Testis (tissue), 5 donors: ENCODE measurements around the gene PHRF1. TPM values are rescaled to one million over a fixed set of nuclear protein-coding genes. Genes with fewer than 3 reads are reported as not detected.
A peak's percentile ranks its signal among the peaks of the same experiment; 100 is the strongest.

ENCODE experiments used
- DNase-seq: peaks from one replicate; pipeline ENCODE4 v3.0.0-alpha.2; 2019
- H3K27ac ChIP-seq, 2 donors: fragments of 200-600 bp; sonication (generic); one replicate each; pipeline ENCODE4 v1.5.1; 2019
- H3K27me3 ChIP-seq: fragments of 200-600 bp; sonication (generic); one replicate; pipeline ENCODE4 v1.5.1; 2019
- H3K36me3 ChIP-seq: fragments of 200-600 bp; sonication (generic); one replicate; pipeline ENCODE4 v1.5.1; 2017; ENCODE audit warnings: low read depth; ENCODE audit errors: missing control alignments
- H3K4me1 ChIP-seq: fragments of 200-600 bp; sonication (generic); one replicate; pipeline ENCODE4 v1.5.1; 2019
- H3K4me3 ChIP-seq, 2 donors: fragments of 200-600 bp; sonication (generic); one replicate each; pipeline ENCODE4 v1.5.1; 2017 to 2019
- H3K9me3 ChIP-seq: fragments of 200-600 bp; sonication (generic); one replicate; pipeline ENCODE4 v1.5.1; 2017
- POLR2A ChIP-seq: fragments of 450-650 bp; IDR thresholded peaks from one replicate; pipeline ENCODE4 v1.6.1; 2017; ENCODE audit warnings: antibody characterized with exemption, mild to moderate bottlenecking, moderate library complexity
- WGBS, 2 donors: methylation state at CpG; one replicate each; pipeline ENCODE4 v1.1.5; 2018; 5-methylcytosine and 5-hydroxymethylcytosine counted together
- intact Hi-C: fragments of 100-400 bp; cut with DNase I; formaldehyde crosslinking; loops from one replicate; pipeline ENCODE4 v1.15.1; 2023; ENCODE audit warnings: low total_unique reads
- long read RNA-seq, 2 donors: transcript quantifications; one replicate each; lab custom pipeline, GENCODE V29; 2026
- polyA plus RNA-seq: library from polyadenylated mRNA; stranded (reverse); fragments of 350-450 nt; fragmentation: Illumina TruSeq; extraction: RNeasy Lipid Tissue Mini Kit (QIAGEN cat#74804); gene quantifications from one replicate; pipeline ENCODE4 v1.2.3, GENCODE V29; 2014; ENCODE audit warnings: low read depth, low replicate concordance; ENCODE audit not compliant: insufficient read depth
- total RNA-seq, 2 donors: library from RNA; depleted of rRNA; stranded (reverse); fragments of >200 nt; gene quantifications; one replicate each; pipeline ENCODE4 v1.2.3, GENCODE V29; 2016
- TF ChIP-seq, protein P1 (sequence below), 3 experiments: fragments of 450-650 bp in 2 of 3; fragments of 200-600 bp in 1 of 3; sonication (generic) in 1 of 3; IDR thresholded peaks; one replicate each; pipeline ENCODE4 v1.5.1; 2016 to 2019; ENCODE audit warnings: antibody characterized with exemption in 3 of 3, mild to moderate bottlenecking in 2 of 3, moderate library complexity in 1 of 3

Gene PHRF1, protein sequence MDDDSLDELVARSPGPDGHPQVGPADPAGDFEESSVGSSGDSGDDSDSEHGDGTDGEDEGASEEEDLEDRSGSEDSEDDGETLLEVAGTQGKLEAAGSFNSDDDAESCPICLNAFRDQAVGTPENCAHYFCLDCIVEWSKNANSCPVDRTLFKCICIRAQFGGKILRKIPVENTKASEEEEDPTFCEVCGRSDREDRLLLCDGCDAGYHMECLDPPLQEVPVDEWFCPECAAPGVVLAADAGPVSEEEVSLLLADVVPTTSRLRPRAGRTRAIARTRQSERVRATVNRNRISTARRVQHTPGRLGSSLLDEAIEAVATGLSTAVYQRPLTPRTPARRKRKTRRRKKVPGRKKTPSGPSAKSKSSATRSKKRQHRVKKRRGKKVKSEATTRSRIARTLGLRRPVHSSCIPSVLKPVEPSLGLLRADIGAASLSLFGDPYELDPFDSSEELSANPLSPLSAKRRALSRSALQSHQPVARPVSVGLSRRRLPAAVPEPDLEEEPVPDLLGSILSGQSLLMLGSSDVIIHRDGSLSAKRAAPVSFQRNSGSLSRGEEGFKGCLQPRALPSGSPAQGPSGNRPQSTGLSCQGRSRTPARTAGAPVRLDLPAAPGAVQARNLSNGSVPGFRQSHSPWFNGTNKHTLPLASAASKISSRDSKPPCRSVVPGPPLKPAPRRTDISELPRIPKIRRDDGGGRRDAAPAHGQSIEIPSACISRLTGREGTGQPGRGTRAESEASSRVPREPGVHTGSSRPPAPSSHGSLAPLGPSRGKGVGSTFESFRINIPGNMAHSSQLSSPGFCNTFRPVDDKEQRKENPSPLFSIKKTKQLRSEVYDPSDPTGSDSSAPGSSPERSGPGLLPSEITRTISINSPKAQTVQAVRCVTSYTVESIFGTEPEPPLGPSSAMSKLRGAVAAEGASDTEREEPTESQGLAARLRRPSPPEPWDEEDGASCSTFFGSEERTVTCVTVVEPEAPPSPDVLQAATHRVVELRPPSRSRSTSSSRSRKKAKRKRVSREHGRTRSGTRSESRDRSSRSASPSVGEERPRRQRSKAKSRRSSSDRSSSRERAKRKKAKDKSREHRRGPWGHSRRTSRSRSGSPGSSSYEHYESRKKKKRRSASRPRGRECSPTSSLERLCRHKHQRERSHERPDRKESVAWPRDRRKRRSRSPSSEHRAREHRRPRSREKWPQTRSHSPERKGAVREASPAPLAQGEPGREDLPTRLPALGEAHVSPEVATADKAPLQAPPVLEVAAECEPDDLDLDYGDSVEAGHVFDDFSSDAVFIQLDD (N-terminal part only)
- total RNA-seq, result 10 to 100 TPM; 62.9 to 74.4 TPM
- 30.2 TPM for polyA plus RNA-seq
- long read RNA-seq, donor 1, result 0 reads
- long read RNA-seq, donor 2, partial matches to known transcripts, result 5 of 5 reads
- long read RNA-seq, donor 2, other reads (novel, unspliced or antisense), result 0 of 5 reads

DNA sequence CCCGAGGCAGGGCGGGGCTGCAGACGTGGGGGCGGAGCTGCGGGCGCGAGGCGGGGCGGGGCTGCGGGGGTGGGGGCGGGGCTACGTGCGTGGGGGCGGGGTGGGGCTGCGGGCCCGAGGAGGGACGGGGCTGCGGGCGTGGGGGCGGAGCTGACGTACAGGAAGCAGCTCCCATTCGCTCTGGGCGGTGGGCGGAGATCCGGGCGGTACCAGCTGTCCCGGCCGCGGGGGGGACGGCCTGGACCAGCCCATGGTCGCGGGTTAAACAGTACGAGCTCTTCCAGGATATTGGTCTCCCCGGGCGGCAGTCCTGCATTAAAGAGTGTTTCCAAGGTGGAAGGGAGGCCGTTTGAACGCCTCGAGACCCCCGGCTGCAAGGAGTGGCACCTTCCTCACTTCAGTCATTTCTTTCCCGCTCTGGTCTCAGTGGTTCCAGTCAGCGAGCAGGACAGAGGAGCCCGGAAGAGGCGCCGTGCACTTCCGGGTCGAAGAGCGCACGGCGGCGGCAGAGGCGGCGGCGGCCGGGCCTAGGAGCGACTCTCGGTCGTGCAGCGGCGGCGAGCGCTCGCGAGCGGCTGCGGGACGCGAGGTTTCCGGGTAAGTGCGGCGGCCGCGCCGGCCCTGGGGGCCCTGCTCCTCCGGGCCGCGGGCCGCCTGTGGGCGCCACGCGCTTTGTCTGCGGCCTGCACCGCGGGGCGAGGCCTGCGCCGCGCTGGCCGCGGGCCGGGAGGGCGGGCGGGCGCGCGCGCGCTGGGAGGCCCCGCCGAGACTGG, at the start of gene PHRF1:
Gene PHRF1 (plus strand): TSS at position 475 of the 773 bp plus-strand sequence. CDS start 5,043 bp downstream, outside the sequence.
- Histone ChIP-seq H3K4me1 (peaks cover 51% of the 10 kb centered on the region), H3K36me3 (no peaks in the 10 kb centered on the region), H3K27me3 (no peaks in the 10 kb centered on the region), H3K27ac (peak within 1 kb of the TSS; percentile 92 to 97), H3K9me3 (no peaks in the 10 kb centered on the region), H3K4me3 (peak within 1 kb of the TSS; percentile 80 to 86)
- intact Hi-C loops, result no loop called here
- peak; percentile 96 for DNase-seq
- TF ChIP-seq POLR2A, result no peak
- TF ChIP-seq, protein P1, sequence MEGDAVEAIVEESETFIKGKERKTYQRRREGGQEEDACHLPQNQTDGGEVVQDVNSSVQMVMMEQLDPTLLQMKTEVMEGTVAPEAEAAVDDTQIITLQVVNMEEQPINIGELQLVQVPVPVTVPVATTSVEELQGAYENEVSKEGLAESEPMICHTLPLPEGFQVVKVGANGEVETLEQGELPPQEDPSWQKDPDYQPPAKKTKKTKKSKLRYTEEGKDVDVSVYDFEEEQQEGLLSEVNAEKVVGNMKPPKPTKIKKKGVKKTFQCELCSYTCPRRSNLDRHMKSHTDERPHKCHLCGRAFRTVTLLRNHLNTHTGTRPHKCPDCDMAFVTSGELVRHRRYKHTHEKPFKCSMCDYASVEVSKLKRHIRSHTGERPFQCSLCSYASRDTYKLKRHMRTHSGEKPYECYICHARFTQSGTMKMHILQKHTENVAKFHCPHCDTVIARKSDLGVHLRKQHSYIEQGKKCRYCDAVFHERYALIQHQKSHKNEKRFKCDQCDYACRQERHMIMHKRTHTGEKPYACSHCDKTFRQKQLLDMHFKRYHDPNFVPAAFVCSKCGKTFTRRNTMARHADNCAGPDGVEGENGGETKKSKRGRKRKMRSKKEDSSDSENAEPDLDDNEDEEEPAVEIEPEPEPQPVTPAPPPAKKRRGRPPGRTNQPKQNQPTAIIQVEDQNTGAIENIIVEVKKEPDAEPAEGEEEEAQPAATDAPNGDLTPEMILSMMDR (IDR thresholded peaks at IDR 0.05), result peak in 1 of 3 experiments; percentile 11
- 0% methylated on average over 21 to 42 of the region's 99 CpGs for WGBS, 2 donors

DNA sequence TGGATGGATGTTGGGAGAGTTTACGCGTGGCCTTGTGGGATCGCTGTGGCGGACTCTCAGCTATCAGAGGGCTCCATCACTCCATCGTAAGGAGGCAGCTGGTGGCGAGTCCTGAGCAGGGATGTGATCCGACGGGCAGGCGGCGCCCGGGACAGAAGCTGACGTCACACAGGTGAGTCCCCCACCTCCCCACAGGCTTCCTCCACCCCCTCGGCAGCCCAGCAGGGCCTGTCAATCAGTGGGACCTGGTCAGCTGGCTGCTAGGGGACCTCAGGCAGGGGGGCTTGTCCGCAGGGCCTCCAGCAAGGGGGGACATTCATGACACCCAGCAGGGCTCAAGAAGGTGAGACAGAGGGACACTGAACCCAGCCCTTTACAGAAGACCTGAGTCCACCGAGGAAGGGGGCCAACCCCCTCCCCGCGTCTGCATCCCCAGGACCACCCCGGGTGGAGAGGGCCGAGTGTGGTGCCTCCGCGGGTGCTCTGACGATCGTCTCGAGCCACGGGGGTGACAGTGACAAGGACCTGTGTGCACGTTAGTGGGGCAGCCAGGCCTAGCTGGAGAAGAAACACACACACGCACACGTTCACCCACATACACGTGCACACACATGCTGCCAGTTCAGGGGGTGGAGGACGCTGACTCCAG, 48.0 kb upstream of the PHRF1 start:
- Histone ChIP-seq H3K9me3 (no peaks in the 10 kb centered on the region), H3K4me3 (no peak overlapping the region), H3K36me3 (no peaks in the 10 kb centered on the region), H3K4me1 (no peaks in the 10 kb centered on the region), H3K27ac (no peak overlapping the region), H3K27me3 (no peaks in the 10 kb centered on the region)
- WGBS, 2 donors, result 82 to 86% methylated on average over 15 to 29 of the region's 30 CpGs
- no peak for DNase-seq
- intact Hi-C loops, result no loop called here
- TF ChIP-seq, protein P1 (IDR thresholded peaks at IDR 0.05), result no peak
- TF ChIP-seq POLR2A, result no peak

DNA sequence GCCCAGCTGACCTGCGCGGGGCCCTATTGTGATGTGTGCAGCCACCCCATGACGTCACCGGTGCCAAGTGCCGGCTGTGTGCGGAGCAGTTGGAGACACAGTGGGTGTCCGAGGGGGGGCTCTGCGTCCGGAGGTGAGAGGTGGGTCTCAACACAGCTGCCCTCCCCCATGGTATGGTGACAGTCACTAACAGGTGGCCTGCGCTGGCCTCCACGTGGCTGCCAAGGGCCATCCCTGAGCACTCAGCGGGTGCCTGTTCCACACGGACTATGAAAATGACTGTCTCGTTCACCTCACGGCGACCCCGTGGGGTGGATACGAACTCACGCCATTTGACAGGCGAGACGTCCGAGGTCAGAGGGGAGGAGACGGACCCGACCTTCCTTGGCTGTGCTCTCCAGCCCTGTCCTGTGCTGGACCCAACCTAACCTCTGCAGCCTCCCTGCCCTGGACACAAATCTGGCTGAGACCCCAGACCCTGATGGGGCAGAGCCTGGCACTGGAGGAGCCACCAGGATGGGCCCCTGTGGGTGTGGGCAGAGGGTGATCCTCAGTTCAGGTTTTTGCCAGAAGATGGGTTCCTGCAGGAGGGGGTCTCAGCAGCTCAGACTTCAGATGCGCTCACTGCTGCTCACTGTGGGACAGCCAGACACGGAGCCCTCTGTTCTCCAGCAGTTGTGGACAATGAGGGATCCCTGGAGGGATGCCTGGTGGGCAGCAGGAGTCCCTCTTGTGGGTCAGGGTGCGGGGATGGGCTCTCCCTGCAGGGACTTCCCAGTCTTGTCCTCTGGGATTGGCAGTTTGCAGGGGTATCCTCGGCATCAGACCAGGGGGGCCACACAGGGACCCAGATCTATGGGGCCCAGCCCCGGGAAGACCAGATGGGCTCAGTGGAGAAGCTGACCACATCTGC, 47.2 kb upstream of the PHRF1 start:
- peaks cover 4% of the 10 kb centered on the region for H3K4me1 ChIP-seq
- no peak overlapping the region for H3K27ac ChIP-seq
- intact Hi-C loops, result no loop called here
- no peaks in the 10 kb centered on the region for H3K9me3 ChIP-seq
- 71 to 83% methylated on average over 17 to 29 of the region's 29 CpGs for WGBS, 2 donors
- no peak overlapping the region for H3K4me3 ChIP-seq
- DNase-seq, result no peak
- TF ChIP-seq POLR2A, result no peak
- TF ChIP-seq, protein P1 (IDR thresholded peaks at IDR 0.05), result no peak
- no peaks in the 10 kb centered on the region for H3K36me3 ChIP-seq
- no peaks in the 10 kb centered on the region for H3K27me3 ChIP-seq
